Muscle of arm (tissue), 12 donors: ENCODE results near the gene GLUD1. TPM values are rescaled to one million over a fixed set of nuclear protein-coding genes. Genes with fewer than 3 reads are reported as not detected.
"Not testable (repeated sequence)": the region's sequence is repeated elsewhere in the genome, so short reads cannot be mapped to it uniquely, and the experiment has no call there.

Experiments
- DNase-seq: peaks from one replicate; pipeline ENCODE4 v3.0.0-alpha.2; 2013
- polyA plus RNA-seq, 12 donors: library from polyadenylated mRNA; unstranded; fragments of 120-200 nt; gene quantifications; one replicate each; pipeline ENCODE4 v1.2.1, GENCODE V29; 2013; ENCODE audit not compliant: insufficient read length in 12 of 12

GLUD1 gene
- polyA plus RNA-seq, 12 donors: 40.9 to 141 (median 62.0) TPM

DNA sequence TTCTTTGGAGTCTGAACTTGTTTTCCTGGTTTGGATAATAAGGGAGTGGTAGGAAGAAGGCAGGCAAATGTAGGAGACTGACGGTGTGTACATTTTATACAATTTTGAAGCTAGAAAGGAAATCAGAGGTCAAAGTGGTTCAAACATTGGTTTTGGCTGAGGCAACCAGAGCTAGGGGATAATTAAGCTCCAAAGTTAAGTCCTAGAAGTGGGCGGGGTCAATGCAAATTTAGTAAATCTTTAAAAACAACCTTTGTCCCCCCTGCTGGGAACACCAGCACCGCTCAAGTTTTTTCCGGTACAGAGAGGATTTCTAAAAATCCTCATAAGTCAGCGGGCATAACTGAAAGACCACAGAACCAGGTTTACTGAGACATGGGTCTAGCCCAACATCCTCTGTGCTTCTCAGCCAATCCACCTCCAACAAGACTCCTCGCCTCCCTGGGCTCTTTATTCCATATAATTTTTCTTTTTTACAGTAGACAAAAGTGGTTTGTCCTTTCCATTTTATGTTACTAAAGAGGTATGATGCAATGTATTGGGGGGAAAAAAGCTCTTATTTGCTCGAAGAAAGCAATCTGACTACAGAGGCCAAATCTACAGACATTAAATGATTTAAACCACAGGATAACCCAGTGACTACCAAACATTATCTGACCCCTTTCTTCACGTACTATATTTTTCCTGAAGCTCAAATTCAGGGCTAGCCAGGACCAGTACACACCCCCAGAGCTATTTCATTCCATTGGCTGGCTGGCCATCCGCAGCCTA, 1.6 kb downstream of the GLUD1 start:
- peak; percentile 24 for DNase-seq

- DNase-seq: peak; percentile 45
Observed at GRCh38 chr10:87092376-87092860, 2.2 kb downstream of the GLUD1 start.

DNA sequence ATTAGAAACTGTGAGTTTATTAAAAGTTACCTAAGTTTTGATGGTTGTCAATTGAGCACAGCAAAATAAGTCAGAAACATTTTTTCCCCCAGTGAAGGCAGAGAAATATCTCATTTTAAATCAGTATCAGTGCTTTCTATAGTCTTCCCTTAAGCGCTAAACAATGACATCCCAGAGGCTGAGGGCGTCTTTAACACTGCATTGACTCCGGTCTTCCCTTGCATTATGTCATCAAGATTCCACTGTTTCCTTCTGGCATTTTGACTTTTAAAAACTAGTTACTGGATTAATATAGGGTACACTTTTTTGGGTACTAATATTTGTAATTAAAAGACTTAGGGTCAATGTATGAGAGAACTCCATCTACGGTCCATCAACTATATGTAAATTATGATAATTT, 3.9 kb downstream of the GLUD1 start:
- no peak for DNase-seq

GRCh38 chr10:87089746-87090145, 4.9 kb downstream of the GLUD1 start:
- no peak for DNase-seq

GRCh38 chr10:87085537-87085936, 9.1 kb downstream of the GLUD1 start:
- DNase-seq: no peak

DNA sequence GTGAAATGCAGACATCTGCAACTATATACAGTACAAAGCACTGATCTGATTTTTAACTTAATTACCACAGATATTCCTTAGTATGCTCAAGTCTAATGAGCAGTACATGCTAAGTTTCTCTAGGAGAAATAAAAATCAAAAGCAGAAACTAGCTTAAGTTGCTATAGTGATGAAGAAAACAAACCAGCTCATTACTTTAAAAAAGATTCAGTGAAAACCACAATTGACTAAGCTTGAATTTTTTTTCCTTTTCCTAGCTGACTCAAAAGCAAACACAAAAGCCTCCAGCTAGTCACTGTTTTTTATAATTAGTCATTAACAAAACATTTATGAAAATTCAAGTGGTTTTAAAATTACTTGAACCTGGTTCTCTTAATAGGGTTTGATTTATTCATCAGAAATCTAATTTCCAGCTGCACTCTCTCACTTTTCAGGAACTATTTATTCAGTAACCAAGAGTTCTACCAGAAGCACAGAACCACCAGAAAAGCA, 10.3 kb downstream of the GLUD1 start:
- not testable (repeated sequence) for DNase-seq

GRCh38 chr10:87083576-87084290, 10.9 kb downstream of the GLUD1 start:
- peak; percentile 25 for DNase-seq

DNA sequence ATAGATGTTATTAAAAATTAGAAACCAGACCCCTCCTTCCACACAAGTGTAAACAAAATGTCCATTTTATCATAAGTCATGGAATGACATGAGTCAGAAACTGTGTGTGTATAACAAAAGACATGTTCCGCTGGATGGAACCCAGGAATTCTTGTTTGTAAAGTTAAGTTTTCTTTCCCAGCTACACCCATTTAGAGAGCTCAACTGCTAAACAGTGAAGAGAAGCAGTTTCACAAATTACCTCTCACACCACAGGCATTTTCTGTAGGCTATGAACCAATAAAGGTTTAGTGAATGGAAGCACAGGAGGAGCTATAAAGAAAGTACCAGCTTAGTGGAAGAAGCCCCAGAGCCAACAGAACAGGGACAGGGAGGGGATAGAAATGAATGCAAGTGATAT, 12.4 kb downstream of the GLUD1 start:
- not testable (repeated sequence) for DNase-seq

DNA sequence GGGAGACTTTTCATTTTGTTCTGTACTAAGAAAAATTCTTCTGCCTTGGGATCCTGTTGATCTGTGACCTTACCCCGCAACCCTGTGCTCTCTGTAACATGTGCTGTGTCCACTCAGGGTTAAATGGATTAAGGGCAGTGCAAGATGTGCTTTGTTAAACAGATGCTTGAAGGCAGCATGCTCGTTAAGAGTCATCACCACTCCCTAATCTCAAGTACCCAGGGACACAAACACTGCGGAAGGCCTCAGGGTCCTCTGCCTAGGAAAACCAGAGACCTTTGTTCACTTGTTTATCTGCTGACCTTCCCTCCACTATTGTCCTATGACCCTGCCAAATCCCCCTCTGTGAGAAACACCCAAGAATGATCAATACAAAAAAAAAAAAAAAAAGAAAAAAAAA, 13.1 kb downstream of the GLUD1 start:
- DNase-seq: not testable (repeated sequence)

DNA sequence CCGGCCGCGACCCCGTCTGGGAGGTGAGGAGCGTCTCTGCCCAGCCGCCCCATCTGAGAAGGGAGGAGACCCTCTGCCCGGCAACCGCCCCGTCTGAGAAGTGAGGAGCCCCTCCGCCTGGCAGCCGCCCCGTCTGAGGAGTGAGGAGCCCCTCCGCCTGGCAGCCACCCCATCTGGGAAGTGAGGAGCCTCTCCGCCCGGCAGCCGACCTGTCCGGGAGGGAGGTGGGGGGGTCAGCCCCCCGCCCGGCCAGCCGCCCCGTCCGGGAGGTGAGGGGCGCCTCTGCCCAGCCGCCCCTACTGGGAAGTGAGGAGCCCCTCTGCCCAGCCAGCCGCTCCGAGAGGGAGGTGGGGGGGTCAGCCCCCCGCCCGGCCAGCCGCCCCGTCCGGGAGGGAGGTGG, 14.0 kb downstream of the GLUD1 start:
- DNase-seq: not testable (repeated sequence)

DNA sequence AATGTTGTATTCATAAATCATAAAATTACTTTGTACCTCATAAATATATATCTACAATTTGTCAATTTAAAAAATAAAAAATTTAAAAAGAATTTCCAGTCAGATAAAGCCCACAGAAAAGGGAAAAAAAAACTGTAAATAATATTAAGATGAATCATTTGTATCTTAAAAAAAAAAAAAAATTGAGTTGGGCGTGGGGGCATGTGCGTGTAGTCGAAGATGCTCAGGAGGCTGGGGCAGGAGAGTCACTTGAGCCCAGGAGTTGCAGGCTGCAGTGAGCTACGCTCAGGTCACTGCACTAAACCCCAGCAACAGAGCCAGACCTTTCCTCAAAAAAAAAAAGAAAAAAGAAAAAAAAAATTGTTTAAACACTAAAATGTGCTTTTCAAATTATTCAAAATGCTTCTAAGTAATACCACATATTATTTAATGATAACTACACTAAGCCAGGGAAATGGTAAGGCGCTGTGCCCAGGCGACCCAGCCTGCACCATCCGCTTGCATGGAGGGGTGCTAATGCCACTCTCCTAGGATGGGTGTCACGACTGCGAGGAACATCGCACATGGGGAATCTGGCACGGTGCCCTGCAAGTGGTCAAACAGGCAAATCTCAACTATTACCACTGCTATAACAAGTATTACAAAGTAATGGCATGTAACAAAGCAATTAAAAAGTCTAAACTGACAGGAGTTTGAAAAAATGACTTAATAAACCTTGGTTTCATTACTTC, 15.4 kb downstream of the GLUD1 start:
- no peak for DNase-seq

DNA sequence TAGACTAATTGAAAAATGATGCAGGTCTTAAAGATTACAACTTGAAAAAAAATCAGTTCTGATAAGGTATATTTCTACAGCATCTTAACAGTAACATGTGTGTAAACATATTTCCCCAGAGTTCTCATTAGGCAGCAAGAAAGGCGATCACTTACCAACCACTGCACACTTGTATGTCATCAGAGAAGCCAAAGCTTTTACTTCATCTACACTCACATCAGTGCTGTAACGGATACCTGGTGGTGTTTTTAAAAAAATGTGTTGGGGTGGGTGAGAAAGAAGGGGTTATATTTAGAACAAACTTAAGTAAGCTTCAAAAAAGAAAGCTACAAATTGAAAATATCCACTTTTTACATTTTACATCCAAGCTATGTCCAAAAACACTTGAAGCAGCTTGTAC, 18.2 kb downstream of the GLUD1 start:
- DNase-seq: not testable (repeated sequence)

- DNase-seq: no peak
Observed at GRCh38 chr10:87072449-87072848, 22.2 kb downstream of the GLUD1 start.

- DNase-seq: no peak
Observed at GRCh38 chr10:87068281-87068680, 26.4 kb downstream of the GLUD1 start.

DNA sequence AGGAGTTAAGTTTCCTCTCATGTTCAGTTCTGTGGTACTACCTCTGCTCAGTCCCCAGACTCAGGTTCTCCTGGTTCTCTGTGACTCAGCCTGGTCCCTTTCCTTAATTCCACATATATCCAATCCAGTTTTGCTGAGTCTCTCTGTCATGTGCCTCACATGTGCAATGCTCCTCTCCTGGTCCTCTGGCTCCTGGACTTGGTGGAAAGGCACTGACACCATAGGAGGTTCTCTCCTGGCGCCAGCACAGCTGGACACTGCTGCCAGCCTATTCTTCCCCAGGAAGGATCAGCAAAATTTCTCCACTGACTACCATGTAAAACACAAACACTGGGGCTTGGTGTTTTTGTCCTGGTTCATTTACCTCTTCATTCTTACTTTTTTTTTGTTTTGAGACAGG, 27.8 kb downstream of the GLUD1 start:
- no peak for DNase-seq

- DNase-seq: no peak
Observed at GRCh38 chr10:87066178-87066577, 28.5 kb downstream of the GLUD1 start.

DNA sequence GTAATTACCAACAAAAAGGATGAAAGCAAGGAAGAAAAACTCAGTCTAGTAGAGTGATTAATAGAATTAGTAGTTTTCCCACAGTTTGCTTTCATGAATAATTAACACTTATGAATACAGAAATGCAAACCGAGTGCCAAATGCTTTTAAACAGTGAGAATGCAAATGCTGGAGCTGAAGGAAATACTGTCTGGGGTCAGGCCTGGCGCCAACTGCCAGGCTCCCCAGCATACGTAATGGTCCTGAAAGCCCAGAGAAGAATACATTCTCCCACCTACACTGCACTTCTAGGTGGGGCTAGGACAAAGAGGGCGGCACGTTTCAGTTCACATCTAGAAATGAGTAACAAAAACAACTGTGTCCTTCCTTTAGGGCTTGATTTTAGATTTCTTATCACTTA, 30.0 kb downstream of the GLUD1 start:
- no peak for DNase-seq

DNA sequence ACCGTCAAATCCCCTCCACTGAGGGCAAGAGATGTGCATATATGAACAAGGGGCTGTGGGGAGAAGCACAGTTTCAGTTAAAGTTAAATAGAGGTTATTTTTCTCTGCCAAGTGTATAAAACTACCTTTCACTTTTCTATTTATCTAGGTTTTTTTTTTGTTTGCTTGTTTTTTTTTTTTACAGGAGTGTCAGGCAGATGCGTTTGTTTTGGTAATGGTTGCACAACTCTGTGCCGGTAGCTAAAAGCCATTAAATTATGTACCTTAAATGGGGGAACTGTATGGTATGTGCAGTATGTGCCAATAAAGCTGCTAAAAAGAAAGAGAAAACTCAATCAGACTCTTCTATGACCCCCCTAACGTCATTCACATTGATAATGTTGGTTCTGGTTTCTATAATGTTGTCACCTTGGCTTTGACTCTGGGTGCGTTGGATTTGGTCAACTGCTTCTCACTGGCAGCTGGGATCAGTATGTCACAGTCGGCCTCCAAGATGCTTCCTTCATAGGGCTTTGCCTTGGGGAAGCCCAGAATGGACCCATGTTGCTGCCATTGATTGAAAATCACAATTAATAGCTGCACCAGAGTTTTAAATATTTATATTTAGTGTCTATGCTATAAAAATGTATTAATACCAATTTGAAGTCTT, 34.2 kb downstream of the GLUD1 start:
- no peak for DNase-seq

DNA sequence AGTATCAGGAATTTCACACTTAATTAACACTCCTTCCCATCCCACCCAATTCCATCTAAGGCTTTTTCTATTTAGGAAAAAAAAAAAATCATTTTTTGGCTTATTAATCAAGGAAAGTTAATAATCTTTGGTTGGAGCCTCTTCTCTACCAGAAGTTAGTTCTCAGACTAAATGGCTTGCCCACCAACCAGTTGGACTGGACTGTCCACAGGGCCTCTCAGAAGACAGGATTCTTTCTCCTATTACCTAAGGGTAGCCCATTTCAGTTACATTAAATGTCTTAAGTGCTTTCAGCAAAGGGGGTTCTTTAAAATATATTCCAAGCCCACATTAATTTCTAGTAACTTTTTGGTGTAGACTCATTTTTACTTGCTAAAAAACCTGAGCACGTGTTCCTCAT, 35.2 kb downstream of the GLUD1 start:
- no peak for DNase-seq

DNA sequence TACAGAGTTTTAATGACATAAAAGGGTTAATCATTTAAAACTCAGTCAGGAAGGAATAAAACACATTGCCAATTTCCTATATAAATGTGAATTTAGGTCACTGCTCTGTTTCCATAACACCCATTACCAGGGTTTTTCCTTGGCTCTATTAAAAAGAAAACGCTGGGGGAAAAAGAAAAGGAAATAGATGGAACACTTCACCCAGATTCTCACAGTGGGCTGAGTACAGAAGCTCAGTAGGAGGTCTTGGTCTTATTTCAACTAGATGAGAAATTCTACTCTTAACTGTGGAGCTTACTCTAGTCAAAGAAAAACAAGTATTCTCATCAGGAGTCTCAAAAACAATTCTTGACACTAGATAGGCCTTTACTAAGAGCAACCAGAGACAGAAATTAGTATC, 36.5 kb downstream of the GLUD1 start:
- DNase-seq: peak; percentile 9

GRCh38 chr10:87054373-87055295, 40.0 kb downstream of the GLUD1 start:
- peak; percentile 15 for DNase-seq
